ENCODE data around the gene NRXN2.

Gene NRXN2

DNA sequence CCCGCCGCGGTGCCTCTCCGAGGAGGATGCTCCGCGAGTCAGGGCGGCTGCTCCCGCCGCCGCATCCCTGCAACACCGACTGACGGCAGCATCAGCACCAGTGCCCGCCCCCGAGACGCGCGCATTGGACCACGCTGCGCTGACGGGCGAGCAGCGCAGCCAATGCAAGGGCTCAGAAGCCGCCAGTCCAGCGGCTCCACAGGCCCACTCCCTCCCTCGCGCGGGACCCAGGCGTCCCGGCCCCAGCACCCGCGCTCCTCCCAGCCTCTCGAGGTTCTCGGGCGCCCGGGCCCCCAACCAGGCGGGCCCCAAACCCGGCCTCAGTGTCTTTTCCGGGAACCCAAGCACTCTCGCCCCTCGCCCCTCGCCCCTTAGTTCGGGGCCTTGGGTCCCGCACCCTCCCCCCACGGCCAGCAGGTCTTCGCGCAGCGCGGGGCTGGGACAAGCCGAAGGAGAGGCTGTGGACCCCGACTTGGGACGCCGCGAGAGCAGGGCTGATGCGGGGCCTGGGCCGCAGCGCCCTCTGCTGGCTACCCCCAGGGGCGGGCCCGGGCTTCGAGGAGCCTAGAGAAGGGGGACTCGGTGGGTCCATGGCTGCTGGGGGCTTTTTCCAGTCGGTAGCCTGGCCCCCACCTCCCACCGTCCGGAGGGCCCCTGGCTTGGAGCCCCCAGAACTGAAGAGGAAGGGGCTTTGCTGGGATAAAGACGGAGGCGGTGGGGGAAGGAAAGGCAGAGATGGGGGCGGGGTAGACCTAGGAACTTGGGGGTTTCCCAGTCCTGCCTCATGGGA lies at the start of gene NRXN2:
Gene NRXN2, minus strand, starts transcription at position 81 of the 790 bp plus-strand sequence. CDS start 9,498 bp downstream, outside the sequence.
- peak; percentile 82 to 84 for DNase-seq

DNA sequence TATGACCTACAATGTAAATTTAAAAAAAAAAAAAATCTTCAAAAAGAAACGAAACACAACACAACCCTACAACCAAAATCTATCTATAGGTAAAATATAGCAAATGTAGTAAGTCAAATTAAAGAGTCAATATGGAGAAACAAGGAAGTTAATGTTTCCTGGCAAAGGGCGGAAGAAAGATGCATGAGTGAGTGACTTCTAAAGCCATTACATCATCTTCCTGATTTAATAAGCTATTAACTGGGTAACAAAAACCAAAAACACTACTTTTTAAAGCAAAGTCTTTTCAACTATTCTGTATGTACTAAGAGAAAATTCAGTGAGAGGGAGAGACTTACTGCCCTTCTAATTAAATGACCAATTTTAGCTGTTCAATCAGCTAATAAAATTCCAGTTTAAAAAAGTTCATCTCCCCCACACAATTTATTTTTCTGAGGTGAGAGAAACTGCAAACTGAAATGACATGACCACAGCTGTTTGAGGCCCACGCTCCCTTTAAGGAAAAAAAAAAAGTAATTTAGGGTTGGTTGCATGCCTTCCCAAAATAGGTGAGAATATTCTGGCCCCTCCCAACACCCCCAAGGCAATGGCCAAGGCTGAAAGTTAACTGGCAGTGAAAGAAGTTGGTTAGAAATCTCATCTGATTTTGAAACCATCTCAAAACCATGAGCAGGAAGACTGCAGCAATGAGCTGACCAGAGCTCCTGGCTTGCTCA lies 49.5 kb upstream of the NRXN2 start:
- no peak for DNase-seq

DNA sequence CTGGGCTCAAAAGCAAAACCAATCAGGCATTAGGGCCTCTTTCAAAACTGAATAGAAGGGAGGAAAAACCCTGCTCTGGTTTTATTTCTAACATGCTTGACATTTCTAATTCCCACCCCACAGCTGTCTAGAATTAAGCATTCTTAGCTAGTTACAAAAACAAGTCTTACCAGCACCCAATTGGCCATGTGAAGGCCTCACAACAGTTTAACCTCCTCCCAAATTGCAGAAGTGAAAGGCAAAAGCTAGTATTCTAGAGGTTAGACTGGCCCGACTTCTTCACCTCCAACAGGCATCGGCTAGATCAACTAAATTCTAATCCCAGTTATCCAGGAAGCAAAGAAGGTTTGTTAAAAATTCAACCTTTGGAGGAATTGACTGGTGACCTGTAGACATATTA lies 48.9 kb upstream of the NRXN2 start:
- no peak for DNase-seq

DNA sequence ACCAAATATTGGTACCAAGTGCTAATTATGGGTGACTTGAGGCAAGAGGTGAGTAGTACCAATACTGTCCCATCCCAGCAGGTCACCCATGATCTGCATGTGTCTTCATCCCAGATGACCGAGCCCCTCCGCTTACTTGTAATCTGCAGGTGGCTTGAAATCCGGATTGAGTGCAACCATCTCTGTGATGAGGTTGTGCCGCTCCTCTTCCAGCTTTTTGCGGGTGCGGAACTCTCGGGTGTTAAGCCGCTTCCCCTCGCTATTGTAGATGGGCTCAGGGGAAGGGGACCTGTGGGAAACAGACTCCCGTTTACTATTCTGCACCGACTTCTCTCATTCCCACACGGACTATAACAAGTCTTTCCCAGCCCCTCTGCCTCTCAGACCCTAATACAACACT lies 47.1 kb upstream of the NRXN2 start:
- DNase-seq, result no peak

DNA sequence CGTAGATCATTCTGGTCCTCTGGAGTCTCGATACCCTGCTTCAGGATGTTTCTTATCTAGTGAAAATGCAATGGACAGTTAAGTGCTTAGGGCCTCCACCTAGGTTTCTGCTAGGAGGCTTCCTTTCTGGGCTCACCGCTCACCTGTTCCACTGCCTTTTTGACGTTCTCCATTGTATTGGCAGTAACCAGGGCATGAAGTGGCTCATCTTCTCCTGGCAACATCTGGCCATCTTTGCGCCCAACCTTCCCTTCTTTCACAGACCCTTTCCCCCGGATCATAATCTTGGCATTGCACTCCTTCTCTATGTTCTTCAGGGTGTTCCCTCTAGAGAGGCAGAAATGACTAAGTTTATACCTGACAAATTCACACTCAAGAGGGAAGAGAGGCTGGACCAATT lies 46.3 kb upstream of the NRXN2 start:
- DNase-seq, result no peak

DNA sequence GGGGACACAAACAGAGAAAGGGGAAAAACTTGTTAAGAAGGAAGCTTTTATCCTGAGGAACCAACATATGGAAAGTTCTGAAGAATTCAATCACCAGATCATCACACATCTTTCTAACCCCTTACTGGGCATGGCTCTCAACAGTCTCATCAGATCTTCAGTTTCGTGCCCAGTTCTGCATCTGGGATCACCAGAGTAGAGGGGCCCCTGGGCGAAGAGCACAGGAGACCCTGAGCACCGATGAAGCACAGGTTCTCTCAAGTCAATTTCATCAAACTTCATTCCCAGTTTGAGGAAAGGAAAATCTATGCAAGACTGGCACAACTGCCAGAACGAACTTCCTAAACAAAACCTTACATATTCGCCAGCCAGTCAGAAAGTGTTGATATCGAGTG lies 45.3 kb upstream of the NRXN2 start:
- DNase-seq, result no peak

DNA sequence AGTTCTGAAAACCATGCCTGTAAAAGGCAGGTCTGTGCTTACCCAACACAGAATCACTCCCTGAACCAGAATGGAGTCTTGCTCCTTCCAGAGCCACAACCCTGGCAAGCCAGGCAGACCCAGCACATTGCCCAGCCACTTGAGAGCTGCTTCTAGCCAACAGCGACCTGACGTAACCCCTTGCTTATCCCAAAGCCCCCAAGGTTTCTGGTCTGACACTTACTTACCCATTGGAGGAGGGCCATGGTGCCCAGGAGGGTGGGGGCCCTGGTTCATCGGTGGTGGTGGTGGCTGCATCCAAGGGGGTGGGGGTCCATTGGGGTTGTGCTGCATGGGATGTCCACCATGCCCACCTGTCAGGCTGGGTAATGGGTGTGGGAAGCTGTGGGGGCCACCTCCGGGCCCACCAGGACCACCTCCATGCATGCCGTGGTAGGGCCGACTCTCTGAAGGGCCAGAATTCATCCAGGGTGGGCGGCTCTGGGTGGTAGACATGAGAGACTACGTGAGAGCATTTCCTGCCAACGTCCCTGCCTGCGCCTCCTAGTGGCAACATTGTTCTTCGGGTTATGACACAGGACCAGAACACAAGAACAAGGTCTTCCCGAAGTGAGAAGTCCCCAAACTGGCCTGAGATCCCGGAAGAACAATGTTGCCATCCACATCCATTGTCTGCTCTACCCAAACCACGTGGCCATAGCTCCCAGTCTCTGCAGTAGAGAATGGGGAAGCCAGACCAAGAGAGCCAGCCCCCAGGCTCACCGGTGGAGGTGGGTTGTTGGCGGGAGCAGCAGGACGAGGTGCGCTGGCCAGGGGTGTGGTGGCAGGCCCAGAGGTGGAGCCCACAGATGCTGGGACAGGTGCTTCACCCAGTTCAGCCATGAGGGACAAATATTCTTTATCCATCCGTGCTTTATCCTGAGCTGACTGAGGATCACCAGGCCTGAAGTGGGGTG lies 44.6 kb upstream of the NRXN2 start:
- peak; percentile 85 to 86 for DNase-seq

DNA sequence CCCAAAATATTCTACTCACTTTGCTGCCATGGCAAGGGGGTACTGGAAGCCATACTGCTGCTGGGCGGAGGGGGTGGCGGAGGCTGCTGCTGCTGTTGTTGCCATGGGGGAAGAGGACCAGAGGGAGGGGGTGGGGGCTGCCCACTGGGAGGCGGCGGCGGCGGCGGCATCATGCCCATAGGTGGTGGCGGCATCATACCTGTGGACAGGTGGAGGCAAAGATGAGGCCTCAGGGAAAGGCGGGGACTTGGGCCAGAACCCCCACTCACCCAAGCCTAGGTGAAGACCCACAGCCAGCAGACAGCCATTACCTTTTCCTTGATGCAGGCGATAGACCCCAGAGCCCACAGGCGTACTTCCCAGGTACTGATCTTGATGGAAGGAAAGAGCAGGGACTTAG lies 43.9 kb upstream of the NRXN2 start:
- DNase-seq, result no peak

DNA sequence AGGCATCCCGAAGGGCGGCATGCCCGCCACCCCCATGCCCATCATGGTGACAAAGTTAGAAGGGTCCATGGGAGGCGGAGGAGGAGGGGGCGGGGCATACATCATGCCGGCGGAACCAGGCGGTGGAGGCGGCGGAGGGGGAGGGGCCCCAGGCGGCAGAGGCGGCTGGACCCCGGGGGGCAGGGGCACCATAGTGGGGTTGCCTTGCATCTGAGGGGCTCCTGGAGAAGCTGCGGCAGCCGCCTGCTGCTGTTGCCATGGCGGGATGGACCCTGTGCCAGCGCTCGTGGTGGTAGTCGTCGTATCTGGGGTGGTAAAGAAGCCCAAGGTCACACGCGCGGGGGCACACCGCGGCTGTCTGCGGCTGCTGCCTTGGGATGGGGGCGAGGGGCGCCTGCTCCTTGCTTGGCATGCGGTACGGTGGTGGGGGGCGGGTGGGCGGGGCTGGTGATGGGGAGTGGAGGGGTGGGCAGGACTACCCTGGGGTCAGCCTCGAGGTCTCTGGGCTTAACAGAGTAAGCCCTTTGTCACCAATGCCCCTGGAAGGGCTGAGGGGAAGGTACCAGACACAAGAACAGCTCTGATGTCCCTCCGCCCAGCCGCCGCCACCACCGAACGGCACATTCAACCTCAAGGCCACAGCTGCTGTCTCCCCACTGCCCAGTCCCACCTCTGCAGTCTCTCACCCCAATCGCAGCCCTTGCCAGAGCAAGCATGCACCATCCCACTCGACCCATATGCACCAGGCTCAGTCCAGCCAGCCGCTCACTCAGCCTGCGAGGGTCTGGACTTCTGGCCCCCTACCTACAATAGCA lies 43.1 kb upstream of the NRXN2 start:
- no peak for DNase-seq

DNA sequence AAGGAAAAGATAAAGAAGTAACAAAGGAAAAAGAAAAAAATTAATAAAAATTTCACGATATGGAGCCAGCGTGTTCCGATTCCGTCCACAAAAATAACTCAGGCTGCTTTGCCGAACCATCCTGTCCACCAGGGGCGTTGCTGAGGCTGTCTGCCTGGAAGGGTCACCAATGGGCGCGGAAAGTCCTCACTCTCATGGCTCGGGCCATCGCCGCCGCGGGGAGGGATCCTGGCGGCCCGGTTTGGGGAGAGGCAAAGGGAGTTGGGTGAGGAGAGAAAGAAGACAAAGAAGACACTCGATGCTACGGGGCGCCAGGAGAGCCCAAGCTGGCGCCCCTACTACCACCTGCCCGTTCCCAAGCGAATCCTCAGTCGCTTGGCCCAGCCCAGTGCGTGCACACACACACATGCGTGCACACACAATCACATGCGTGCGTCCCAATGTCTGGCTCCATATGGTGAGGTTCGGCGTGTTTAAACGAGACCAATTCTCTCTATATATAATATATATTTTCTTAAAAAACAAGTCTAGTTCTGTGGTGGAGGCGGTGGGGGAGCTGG lies 42.4 kb upstream of the NRXN2 start:
- no peak for DNase-seq

DNA sequence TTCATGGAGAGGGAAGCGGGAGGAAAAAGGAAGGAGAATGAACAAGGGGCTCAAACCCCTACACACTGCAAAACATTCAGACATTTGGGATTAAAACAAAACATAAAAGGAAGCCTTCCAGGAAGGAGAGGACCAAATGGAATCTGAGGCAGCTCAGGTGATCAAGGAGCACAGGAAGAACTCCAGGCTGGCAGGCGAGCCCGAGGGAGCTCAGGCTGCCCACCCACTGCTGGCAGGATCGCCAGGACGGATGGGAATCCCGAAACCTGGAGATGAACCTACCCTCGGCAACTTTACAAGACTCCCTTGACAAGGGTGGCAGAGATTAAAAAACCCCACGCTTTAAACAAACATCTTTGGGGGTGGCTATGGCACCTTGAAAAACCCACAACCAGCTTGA lies 41.8 kb upstream of the NRXN2 start:
- DNase-seq, result no peak

DNA sequence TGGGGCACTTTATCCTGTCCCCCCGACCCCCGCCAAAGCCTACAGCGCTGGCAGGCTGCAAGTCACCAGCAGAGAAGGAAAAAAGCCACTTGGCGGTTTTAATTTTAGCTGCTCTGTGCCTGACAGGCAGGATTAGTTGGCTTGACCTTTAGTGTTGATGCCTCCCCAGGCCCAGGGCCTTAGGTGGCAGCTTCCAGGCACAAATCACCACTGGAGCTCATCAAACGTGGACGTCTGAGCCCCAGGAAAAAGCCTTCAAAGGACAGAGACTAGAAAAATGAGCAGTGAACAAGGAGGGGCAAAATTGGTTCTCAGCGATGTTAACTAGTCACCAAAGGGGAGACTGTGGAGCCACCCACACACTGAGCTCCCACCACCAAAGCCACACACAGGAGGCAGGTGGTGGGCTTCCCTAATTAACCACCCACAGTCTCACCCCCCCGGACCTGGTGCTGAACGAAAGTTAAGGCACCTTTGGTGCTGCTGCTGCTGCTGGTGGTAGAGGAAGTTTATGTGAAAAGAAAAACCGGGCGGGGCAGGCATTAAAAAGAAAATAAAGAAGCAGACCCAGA lies 41.1 kb upstream of the NRXN2 start:
- DNase-seq, result no peak

DNA sequence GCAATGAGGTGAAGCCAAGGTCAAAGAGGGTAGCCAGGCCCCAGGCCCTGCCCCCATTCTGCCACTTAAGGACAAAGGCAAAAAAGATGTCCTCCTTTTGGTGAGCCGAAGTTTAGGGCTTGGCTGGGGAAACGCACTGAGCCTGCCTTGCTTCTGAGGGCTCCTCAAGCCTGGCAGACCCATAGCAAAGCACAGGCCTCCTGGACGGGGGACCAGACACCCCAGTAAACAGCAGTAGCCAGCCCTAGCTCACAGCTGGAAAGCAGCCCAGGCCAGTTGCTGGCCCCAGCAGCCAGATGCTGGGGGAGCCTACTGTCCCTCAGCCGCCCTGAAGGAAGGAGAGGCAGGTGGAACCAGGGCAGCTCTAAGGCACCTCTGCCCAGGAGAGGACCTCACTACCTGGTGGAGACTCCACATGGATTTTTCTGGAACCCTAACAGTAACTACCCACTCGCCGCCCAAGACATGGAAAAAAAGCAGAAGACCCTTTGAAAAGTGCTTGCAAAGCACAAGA lies 40.6 kb upstream of the NRXN2 start:
- no peak for DNase-seq

DNA sequence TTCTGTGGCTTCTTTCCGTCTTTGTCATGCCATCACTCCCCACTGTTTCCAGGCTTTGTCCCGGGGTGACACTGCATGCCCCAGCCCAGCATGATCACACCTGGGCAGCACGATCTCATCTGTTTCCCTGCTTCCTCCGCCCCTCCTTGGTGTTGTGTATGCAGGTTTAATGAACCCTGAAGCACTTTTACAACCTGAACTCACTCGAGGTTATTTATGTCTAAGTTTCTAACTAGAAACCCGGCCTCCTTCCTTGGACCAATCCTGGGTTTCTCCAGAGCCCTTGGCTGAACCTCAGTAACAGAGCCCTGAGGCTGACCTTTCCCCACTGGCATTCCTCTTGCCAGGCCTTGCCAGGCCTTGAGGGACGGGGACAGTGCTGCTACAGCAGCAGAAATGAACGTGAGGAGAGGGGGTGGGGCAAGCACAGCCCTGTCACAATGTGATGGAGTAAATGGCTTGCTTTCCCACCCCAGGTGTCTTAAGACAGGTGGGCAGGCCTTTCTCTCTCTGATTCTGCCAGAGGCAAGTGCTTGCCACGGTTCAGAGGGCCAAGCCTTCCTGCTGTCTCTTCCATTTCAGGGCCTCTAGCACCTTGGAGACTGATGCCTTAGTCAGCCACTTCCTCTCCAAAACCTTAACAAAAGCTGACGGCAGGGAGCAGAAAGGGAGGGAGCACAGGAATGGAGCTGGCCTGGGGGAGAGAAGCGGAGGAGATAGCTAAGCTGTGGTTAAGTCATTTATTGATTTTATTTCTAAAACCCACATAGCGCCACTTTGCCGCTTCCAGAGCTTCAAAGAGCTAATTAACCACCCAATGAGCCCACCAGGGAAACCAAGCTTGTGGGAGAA lies 39.9 kb upstream of the NRXN2 start:
- no peak for DNase-seq

DNA sequence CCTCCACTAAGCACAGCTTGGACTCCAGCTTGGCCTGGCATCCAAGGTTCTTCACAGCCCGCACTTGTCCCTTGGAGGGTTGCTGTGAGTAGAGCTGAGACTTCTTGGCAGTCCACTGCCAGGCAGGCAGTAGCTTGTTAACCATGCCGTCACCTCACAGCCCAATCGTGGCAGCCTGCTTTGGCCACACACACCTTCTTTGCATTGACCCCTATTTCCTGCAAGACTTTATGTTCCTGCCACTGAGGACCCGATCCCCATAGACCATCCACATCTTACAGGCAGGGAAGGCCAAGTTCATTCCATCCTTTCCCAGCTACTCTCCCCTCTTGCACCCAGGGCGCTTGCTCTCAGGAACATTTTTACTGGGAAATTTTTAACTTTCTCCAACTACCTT lies 39.3 kb upstream of the NRXN2 start:
- DNase-seq, result no peak

DNA sequence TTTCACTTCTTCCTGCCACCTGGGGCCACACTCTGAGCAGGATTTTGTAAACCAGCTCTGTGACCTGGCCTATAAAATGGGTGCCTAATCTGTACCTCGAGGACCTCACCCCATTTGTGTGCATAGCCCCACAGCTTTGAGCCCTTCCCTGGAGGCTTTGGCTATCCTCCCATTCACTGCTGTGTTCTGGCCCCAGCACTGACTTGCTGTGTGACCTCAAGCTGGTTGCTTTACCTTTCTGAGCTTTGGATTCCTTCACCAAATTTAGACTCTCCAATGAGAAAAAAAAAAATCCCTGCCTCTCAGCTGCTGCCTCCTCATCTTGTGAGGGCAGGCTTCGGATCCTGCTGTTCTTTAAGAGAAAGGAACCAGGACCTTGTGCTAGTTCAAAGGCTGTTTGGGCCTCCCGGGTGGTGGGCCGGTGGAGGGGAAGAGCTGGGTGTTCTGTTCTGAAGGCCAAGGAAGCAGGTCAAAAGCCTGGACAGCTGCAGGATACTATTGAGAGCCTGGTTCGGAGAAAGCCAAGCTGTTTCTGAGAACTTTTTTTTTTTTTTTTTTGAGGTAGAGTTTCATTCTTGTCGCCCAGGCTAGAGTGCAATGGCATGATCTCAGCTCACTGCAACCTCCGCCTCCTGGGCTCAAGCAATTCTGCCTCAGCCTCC lies 37.9 kb upstream of the NRXN2 start:
- DNase-seq, result no peak

DNA sequence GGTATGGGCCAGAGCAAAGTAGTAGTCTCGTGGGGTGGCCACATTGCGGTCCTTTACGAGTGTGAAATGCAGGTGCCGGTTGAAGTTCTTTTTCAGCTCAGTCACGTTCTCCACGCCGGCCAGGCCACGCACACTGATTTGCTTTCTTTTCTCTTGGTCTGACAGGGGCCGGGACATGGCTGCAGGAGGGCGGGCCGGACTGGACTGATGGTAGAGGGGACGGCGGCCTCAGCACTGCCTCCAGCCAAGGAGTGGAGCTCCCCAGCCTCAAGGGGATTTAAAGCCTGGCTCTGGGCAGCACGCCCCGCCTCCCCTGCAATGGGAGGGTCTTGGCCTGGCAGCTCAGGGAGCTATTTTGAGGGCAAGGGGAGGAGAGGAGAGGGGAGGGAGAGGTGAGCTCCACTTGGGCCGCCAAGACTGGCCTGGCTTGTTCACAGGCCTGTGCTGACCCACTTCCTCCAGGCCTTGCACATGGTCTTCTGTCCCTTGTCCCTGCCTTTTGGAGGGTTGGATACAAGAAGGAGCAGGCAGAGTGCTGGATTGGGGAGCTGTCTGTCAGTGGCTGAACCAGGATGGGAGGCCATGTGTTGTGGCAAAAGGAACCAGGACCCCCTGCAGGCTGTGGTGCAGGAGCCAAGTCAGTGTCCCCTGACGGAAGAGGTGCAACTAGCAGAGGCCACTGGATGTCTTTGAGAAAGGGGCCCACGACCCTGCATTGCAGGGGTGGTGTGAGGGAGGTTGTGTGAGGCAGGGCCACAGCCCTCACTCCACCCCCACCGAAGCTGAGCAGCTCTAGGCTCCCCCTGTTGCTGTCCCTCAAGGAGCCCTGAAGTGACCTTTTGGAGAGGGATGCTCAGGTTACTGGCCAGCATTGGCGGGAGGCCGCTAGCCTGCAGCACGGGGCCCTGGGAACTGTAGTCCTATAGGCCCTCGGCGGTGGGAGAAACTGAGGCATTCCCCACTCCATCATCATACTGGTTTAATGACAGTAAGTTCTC lies 37.0 kb upstream of the NRXN2 start, which contains the start of gene PYGM:
Gene PYGM, minus strand, starts transcription at position 253 of the 998 bp plus-strand sequence. Its CDS starts 76 bp downstream, at position 177.
- DNase-seq, result no peak

DNA sequence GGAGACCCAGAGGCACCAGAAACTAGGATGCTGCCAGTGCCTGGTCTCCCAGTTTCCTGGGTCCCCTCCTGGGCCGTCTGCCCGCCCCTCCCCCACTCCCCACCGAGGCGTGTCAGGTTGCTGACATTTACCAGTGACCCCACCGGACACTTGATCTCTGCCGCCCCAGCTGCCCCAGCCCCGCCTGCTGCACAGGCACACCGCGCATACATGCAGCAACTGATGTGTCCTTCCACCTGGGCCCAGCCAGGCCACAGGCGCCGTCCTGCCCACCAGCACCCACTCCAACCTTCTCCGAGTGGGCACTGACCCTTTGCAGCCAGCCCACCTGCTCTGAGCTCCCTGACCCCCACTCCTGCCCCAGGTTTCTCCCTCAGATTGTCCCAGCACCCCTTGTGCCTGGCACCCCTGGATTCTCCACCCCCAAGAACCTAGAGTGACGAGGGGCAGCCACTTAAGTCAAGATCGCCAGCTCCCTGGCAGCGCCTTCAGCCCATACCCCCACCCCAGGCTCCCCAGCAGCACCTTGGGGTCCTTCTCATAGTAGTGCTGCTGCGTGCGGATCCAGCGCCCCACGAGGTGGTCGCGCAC lies 36.2 kb upstream of the NRXN2 start:
- no peak for DNase-seq
